Liver (tissue), 9 donors: Measurements from ENCODE around the gene FARP1. TPM values are rescaled to one million over a fixed set of nuclear protein-coding genes. Genes with fewer than 3 reads are reported as not detected.

Experiments used
- DNase-seq: peaks from one replicate; pipeline ENCODE4 v3.0.0-alpha.2; 2017; ENCODE audit warnings: low spot score
- H3K27ac ChIP-seq, 2 donors: one replicate each; pipeline ENCODE4 v1.7.0; 2013; ENCODE audit warnings: inconsistent platforms in 2 of 2, low read length in 2 of 2, control low read depth in 1 of 2, low read depth in 1 of 2, mild to moderate bottlenecking in 1 of 2
- H3K27me3 ChIP-seq, 4 donors: one replicate each; pipeline versions ENCODE4 v1.6.1 to v1.7.0; 2013; ENCODE audit warnings: low read length in 3 of 4, inconsistent platforms in 1 of 4, mild to moderate bottlenecking in 1 of 4, moderate library complexity in 1 of 4; ENCODE audit not compliant: control insufficient read depth in 4 of 4, insufficient read depth in 4 of 4
- H3K36me3 ChIP-seq, 4 donors: one replicate each; pipeline versions ENCODE4 v1.6.1 to v1.7.0; 2013; ENCODE audit warnings: low read length in 3 of 4, mild to moderate bottlenecking in 3 of 4, low read depth in 1 of 4, moderate library complexity in 1 of 4; ENCODE audit not compliant: control insufficient read depth in 4 of 4, insufficient read depth in 3 of 4
- H3K4me1 ChIP-seq, 4 donors: one replicate each; pipeline versions ENCODE4 v1.6.1 to v1.7.0; 2013; ENCODE audit warnings: low read length in 3 of 4, mild to moderate bottlenecking in 3 of 4, moderate library complexity in 1 of 4; ENCODE audit not compliant: control insufficient read depth in 4 of 4, insufficient read depth in 4 of 4
- H3K4me3 ChIP-seq, 3 donors: one replicate each; pipeline versions ENCODE4 v1.6.1 to v1.7.0; 2013; ENCODE audit warnings: low read length in 3 of 3, control low read depth in 1 of 3, low read depth in 1 of 3, mild to moderate bottlenecking in 1 of 3
- H3K9ac ChIP-seq, 2 donors: one replicate each; pipeline ENCODE4 v1.7.0; 2013; ENCODE audit warnings: low read length in 2 of 2, mild to moderate bottlenecking in 2 of 2, moderate library complexity in 2 of 2, control low read depth in 1 of 2, low read depth in 1 of 2
- H3K9me3 ChIP-seq, 4 donors: one replicate each; pipeline versions ENCODE4 v1.6.1 to v1.7.0; 2013; ENCODE audit warnings: low read length in 3 of 4; ENCODE audit not compliant: control insufficient read depth in 4 of 4
- ATF3 ChIP-seq: IDR thresholded peaks from 2 replicates; pipeline ENCODE4 v1.6.1; 2016; ENCODE audit warnings: antibody characterized with exemption
- CTCF ChIP-seq: fragments of 150-350 bp; IDR thresholded peaks from 2 replicates; pipeline ENCODE4 v1.5.1; 2017; ENCODE audit warnings: improper control_type of control experiment, low read depth, low read length; ENCODE audit not compliant: missing input control
- EGR1 ChIP-seq, 2 donors: IDR thresholded peaks; 2 replicates each; pipeline ENCODE4 v1.6.1; 2016 to 2018; ENCODE audit warnings: antibody characterized with exemption in 2 of 2, low read depth in 2 of 2
- FOXA1 ChIP-seq: IDR thresholded peaks from 2 replicates; pipeline ENCODE4 v1.6.1; 2016; ENCODE audit warnings: antibody characterized with exemption
- FOXA2 ChIP-seq: IDR thresholded peaks from 2 replicates; pipeline ENCODE4 v1.6.1; 2016; ENCODE audit warnings: antibody characterized with exemption
- GABPA ChIP-seq, 2 donors: IDR thresholded peaks in 1 of 2; conservative IDR thresholded peaks in 1 of 2; 2 replicates each; pipeline ENCODE4 v1.6.1; 2016; ENCODE audit warnings: antibody characterized with exemption in 2 of 2, mild to moderate bottlenecking in 1 of 2, moderate library complexity in 1 of 2
- HNF4A ChIP-seq, 2 donors: conservative IDR thresholded peaks; 2 replicates each; pipeline ENCODE4 v1.6.1; 2016; ENCODE audit warnings: antibody characterized with exemption in 2 of 2, mild to moderate bottlenecking in 2 of 2
- HNF4G ChIP-seq: IDR thresholded peaks from 2 replicates; pipeline ENCODE4 v1.6.1; 2016; ENCODE audit warnings: antibody characterized with exemption
- JUND ChIP-seq, 2 donors: IDR thresholded peaks; 2 replicates each; pipeline ENCODE4 v1.6.1; 2016; ENCODE audit warnings: antibody characterized with exemption in 2 of 2
- MAX ChIP-seq: IDR thresholded peaks from 2 replicates; pipeline ENCODE4 v1.6.1; 2016; ENCODE audit warnings: antibody characterized with exemption
- NR2F2 ChIP-seq: IDR thresholded peaks from 2 replicates; pipeline ENCODE4 v1.6.1; 2016; ENCODE audit warnings: antibody characterized with exemption
- RAD21 ChIP-seq, 2 donors: IDR thresholded peaks; 2 replicates each; pipeline ENCODE4 v1.6.1; 2016; ENCODE audit warnings: antibody characterized with exemption in 2 of 2, mild to moderate bottlenecking in 2 of 2
- REST ChIP-seq: IDR thresholded peaks from 2 replicates; pipeline ENCODE4 v1.6.1; 2016; ENCODE audit warnings: antibody characterized with exemption, mild to moderate bottlenecking
- RXRA ChIP-seq, 2 donors: IDR thresholded peaks; 2 replicates each; pipeline ENCODE4 v1.6.1; 2017 to 2018; ENCODE audit warnings: antibody characterized with exemption in 2 of 2, mild to moderate bottlenecking in 1 of 2
- SP1 ChIP-seq: IDR thresholded peaks from 2 replicates; pipeline ENCODE4 v1.6.1; 2018; ENCODE audit warnings: antibody characterized with exemption, mild to moderate bottlenecking
- TAF1 ChIP-seq: conservative IDR thresholded peaks from 2 replicates; pipeline ENCODE4 v1.6.1; 2016; ENCODE audit warnings: antibody characterized with exemption, mild to moderate bottlenecking
- YY1 ChIP-seq: IDR thresholded peaks from 2 replicates; pipeline ENCODE4 v1.6.1; 2016; ENCODE audit warnings: antibody characterized with exemption, mild to moderate bottlenecking
- ZBTB33 ChIP-seq: IDR thresholded peaks from 2 replicates; pipeline ENCODE4 v1.6.1; 2016; ENCODE audit warnings: antibody characterized with exemption
- WGBS: extraction: QIAGEN DNeasy Blood & Tissue Kit; methylation state at CpG from one replicate; pipeline ENCODE4 v1.1.7; 2013; 5-methylcytosine and 5-hydroxymethylcytosine counted together
- polyA plus RNA-seq, 2 donors: library from polyadenylated mRNA; stranded (reverse) in 1 of 2; unstranded in 1 of 2; fragments of 200-250 nt in 1 of 2; fragments of >200 nt in 1 of 2; fragmentation: Nextera tagmentation in 1 of 2; extraction: Ambion mirVana in 1 of 2; gene quantifications; one replicate each; pipeline versions ENCODE4 v1.2.1 to v1.2.3, GENCODE V29; 2013 to 2015
- total RNA-seq, 2 donors: library from RNA; depleted of rRNA; stranded (reverse); fragments of >200 nt; gene quantifications; one replicate each; pipeline ENCODE4 v1.2.3, GENCODE V29; 2014
- donor health status: healthy.
- donor health status: healthy.
- donor health status: healthy.
- donor health status: healthy.
- donor health status: healthy.

Gene FARP1
- total and polyA plus RNA-seq, 4 donors = 28.4 to 62.6 (median 39.8) TPM

- TF ChIP-seq CTCF = no peak
Observed at GRCh38 chr13:98442391-98443230, 299.7 kb downstream of the FARP1 start (continued).

GRCh38 chr13:98443329-98443728 is 300.4 kb downstream of the FARP1 start:
- no peaks in the 10 kb centered on the region for H3K9me3 ChIP-seq
- H3K36me3 ChIP-seq = peaks cover 9 to 66% (median 31%) of the 10 kb centered on the region in 4 donors
- TF ChIP-seq FOXA2 (no peak), ZBTB33 (no peak), JUND (IDR thresholded peaks at IDR 0.05) (no peak), EGR1 (IDR thresholded peaks at IDR 0.05; ENCODE audit: low read depth in 2 of 2) (no peak), RXRA (IDR thresholded peaks at IDR 0.05) (no peak), RAD21 (IDR thresholded peaks at IDR 0.05) (no peak), HNF4G (no peak), YY1 (no peak), NR2F2 (no peak), MAX (no peak), GABPA (IDR thresholded peaks at IDR 0.05 in 1 of 2, conservative IDR thresholded peaks at IDR 0.05 in 1 of 2) (no peak), SP1 (no peak), TAF1 (no peak), ATF3 (no peak), FOXA1 (no peak), HNF4A (conservative IDR thresholded peaks at IDR 0.05) (no peak), REST (no peak), CTCF (no peak)
- H3K27me3 ChIP-seq = no peaks in the 10 kb centered on the region
- 88% methylated on average over 11 of the region's 11 CpGs for WGBS
- no peak overlapping the region for H3K4me3 ChIP-seq
- H3K27ac ChIP-seq = no peak overlapping the region
- no peak for DNase-seq
- H3K4me1 ChIP-seq = peaks cover 0 to 3% (median 0%) of the 10 kb centered on the region in 4 donors
- H3K9ac ChIP-seq = no peak overlapping the region
